ENCODE data around the gene EPHA5. TPM values are rescaled to one million over a fixed set of nuclear protein-coding genes. Genes with fewer than 3 reads are reported as not detected.

Gene EPHA5
- total RNA-seq, 2 donors from 2014 or later: under 0.01 TPM; not detected in 1

GRCh38 chr4:65502131-65502701, 168.1 kb downstream of the EPHA5 start:
- H3K27ac ChIP-seq: no peak overlapping the region
- WGBS, 2 donors: 82 to 87% methylated on average over 2 of the region's 2 CpGs
- no peaks in the 10 kb centered on the region for H3K36me3 ChIP-seq (replicated peaks in 1 of 2; ENCODE audit: insufficient read depth in 1 of 2, low read depth in 2 of 2)
- TF ChIP-seq CTCF (IDR thresholded peaks at IDR 0.05) (no peak), POLR2A (IDR thresholded peaks at IDR 0.05) (no peak)
- DNase-seq (no peak), ATAC-seq (no peak)
- H3K4me3 ChIP-seq: no peak overlapping the region
- no peaks in the 10 kb centered on the region for H3K27me3 ChIP-seq
- no peaks in the 10 kb centered on the region for H3K4me1 ChIP-seq
- intact Hi-C loops (cut with DNase I): no loop called here
- no peaks in the 10 kb centered on the region for H3K9me3 ChIP-seq

GRCh38 chr4:65498606-65499005, 171.7 kb downstream of the EPHA5 start:
- 67 to 85% methylated on average over 2 of the region's 2 CpGs for WGBS, 2 donors
- TF ChIP-seq CTCF (IDR thresholded peaks at IDR 0.05) (no peak), POLR2A (IDR thresholded peaks at IDR 0.05) (no peak)
- intact Hi-C loops (cut with DNase I): no loop called here

GRCh38 chr4:65495439-65495838, 174.8 kb downstream of the EPHA5 start:
- no peak overlapping the region for H3K27ac ChIP-seq
- no peak for ATAC-seq
- intact Hi-C loops (cut with DNase I): no loop called here

More at GRCh38 chr4:65498606-65499005, 171.7 kb downstream of the EPHA5 start:
- DNase-seq (no peak), ATAC-seq (no peak)
- H3K27me3 ChIP-seq: no peaks in the 10 kb centered on the region
- H3K4me1 ChIP-seq: no peaks in the 10 kb centered on the region
- H3K9me3 ChIP-seq: no peaks in the 10 kb centered on the region
- no peak overlapping the region for H3K4me3 ChIP-seq
- no peaks in the 10 kb centered on the region for H3K36me3 ChIP-seq (replicated peaks in 1 of 2; ENCODE audit: insufficient read depth in 1 of 2, low read depth in 2 of 2)
- no peak overlapping the region for H3K27ac ChIP-seq

GRCh38 chr4:65482410-65482809, 187.9 kb downstream of the EPHA5 start:
- Histone ChIP-seq H3K36me3 (replicated peaks in 1 of 2; ENCODE audit: insufficient read depth in 1 of 2, low read depth in 2 of 2) (no peaks in the 10 kb centered on the region), H3K4me1 (no peaks in the 10 kb centered on the region), H3K9me3 (no peaks in the 10 kb centered on the region), H3K4me3 (no peak overlapping the region), H3K27me3 (no peaks in the 10 kb centered on the region), H3K27ac (no peak overlapping the region)
- DNase-seq (no peak), ATAC-seq (no peak)
- intact Hi-C loops (cut with DNase I): no loop called here
- 79 to 85% methylated on average over 1 of the region's 1 CpG for WGBS, 2 donors
- TF ChIP-seq POLR2A (IDR thresholded peaks at IDR 0.05) (no peak), CTCF (IDR thresholded peaks at IDR 0.05) (no peak)

More at GRCh38 chr4:65495439-65495838, 174.8 kb downstream of the EPHA5 start:
- H3K9me3 ChIP-seq: no peaks in the 10 kb centered on the region
- no peak for DNase-seq
- no peaks in the 10 kb centered on the region for H3K27me3 ChIP-seq
- H3K36me3 ChIP-seq (replicated peaks in 1 of 2; ENCODE audit: insufficient read depth in 1 of 2, low read depth in 2 of 2): no peaks in the 10 kb centered on the region
- H3K4me3 ChIP-seq: no peak overlapping the region
- no peak for TF ChIP-seq POLR2A (IDR thresholded peaks at IDR 0.05)
- no peak for TF ChIP-seq CTCF (IDR thresholded peaks at IDR 0.05)
- 77 to 86% methylated on average over 1 of the region's 1 CpG for WGBS, 2 donors
- no peaks in the 10 kb centered on the region for H3K4me1 ChIP-seq

GRCh38 chr4:65472531-65472930, 197.8 kb downstream of the EPHA5 start:
- TF ChIP-seq CTCF (IDR thresholded peaks at IDR 0.05): no peak
- no peak for TF ChIP-seq POLR2A (IDR thresholded peaks at IDR 0.05)
- no peak for DNase-seq
- intact Hi-C loops (cut with DNase I): no loop called here
- Histone ChIP-seq H3K4me3 (no peak overlapping the region), H3K36me3 (replicated peaks in 1 of 2; ENCODE audit: insufficient read depth in 1 of 2, low read depth in 2 of 2) (no peaks in the 10 kb centered on the region), H3K27ac (no peak overlapping the region), H3K9me3 (no peaks in the 10 kb centered on the region), H3K4me1 (no peaks in the 10 kb centered on the region), H3K27me3 (no peaks in the 10 kb centered on the region)
- ATAC-seq: no peak
- WGBS, 2 donors: 91 to 92% methylated on average over 5 of the region's 5 CpGs
